ENCODE results near the gene CCDC148.

Gene CCDC148

DNA sequence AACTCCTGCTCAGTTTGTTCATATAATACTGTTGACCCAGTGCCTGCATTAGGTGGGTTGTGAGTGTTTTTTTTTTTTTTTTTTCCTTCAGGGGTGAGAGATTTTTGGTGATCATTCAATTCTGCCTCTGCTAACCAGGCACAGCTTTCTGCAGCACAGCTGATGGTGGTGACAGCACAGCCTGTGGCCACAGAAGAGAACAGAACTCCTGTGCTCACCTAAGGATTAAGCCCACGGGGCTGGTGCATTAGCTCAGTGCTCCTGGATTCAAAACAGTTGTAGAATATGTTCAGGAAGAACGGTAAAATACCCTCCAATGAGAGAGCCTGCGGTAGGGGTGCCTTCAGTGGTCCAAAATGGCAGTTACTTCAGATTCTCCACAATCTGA lies 42.2 kb upstream of the CCDC148 start:
- Histone ChIP-seq H3K79me2 (ENCODE audit: control insufficient read depth, low read length) (peaks cover 52% of the 10 kb centered on the region), H3K4me1 (ENCODE audit: control insufficient read depth, low read length) (no peaks in the 10 kb centered on the region)

DNA sequence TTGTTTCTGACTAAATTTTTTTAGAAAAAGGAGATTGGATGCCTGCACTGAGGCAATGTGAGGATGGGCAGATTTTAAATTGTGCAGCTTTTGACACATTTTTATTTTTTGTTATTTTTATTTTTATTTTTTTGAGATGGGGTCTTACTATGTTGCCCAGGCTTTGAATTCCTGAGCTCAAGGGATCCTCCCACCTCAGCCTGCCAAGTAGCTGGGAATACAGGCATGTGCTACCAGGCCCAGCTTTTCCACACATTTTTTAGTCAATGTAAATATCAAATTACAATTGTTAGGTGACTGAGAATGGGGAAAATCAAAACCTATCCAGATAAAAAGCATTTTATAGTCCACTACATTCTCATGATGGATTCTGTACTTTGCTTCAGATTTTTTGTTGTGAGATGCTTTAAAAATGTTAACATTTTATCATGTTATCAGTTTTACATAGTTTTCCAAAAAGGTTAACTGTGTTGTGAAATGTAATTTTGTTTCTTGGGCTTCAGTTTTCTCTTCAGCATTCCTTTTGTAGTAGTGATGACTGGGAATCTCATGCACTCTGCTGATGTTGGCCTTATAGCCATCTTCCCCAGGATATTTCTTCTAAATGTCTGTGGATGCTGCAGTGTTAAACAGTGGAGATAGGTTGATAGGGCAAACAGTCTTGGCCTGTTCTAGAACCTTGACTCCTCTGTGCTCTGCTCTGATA lies 41.6 kb upstream of the CCDC148 start:
- Histone ChIP-seq H3K4me2 (ENCODE audit: low read length) (no peak overlapping the region), H3K27ac (ENCODE audit: low read depth, low read length) (no peak overlapping the region), H3K27me3 (ENCODE audit: control insufficient read depth, low read length) (no peaks in the 10 kb centered on the region), H3K4me1 (ENCODE audit: control insufficient read depth, low read length) (no peaks in the 10 kb centered on the region), H3K9me2 (replicated peaks; ENCODE audit: control insufficient read depth, low read length) (no peaks in the 10 kb centered on the region), H3K36me3 (ENCODE audit: control insufficient read depth, low read length) (no peaks in the 10 kb centered on the region), H3K4me3 (ENCODE audit: low read length) (no peak overlapping the region), H3K9me3 (ENCODE audit: control insufficient read depth, insufficient read depth, low read length) (no peaks in the 10 kb centered on the region), H3K79me2 (ENCODE audit: control insufficient read depth, low read length) (peaks cover 55% of the 10 kb centered on the region), H3F3A (ENCODE audit: control insufficient read depth, insufficient read depth) (no peaks in the 10 kb centered on the region), H4K20me1 (ENCODE audit: control insufficient read depth, insufficient read depth, low read depth, low read length) (no peaks in the 10 kb centered on the region)
- TF ChIP-seq EZH2phosphoT487 (IDR thresholded peaks at IDR 0.05; ENCODE audit: borderline replicate concordance, low read length) = no peak
- TF ChIP-seq, protein P1, sequence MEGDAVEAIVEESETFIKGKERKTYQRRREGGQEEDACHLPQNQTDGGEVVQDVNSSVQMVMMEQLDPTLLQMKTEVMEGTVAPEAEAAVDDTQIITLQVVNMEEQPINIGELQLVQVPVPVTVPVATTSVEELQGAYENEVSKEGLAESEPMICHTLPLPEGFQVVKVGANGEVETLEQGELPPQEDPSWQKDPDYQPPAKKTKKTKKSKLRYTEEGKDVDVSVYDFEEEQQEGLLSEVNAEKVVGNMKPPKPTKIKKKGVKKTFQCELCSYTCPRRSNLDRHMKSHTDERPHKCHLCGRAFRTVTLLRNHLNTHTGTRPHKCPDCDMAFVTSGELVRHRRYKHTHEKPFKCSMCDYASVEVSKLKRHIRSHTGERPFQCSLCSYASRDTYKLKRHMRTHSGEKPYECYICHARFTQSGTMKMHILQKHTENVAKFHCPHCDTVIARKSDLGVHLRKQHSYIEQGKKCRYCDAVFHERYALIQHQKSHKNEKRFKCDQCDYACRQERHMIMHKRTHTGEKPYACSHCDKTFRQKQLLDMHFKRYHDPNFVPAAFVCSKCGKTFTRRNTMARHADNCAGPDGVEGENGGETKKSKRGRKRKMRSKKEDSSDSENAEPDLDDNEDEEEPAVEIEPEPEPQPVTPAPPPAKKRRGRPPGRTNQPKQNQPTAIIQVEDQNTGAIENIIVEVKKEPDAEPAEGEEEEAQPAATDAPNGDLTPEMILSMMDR (IDR thresholded peaks at IDR 0.05; ENCODE audit: low read depth, low read length, poor library complexity, severe bottlenecking) = no peak

More for the DNA sequence above, 42.2 kb upstream of the CCDC148 start:
- Histone ChIP-seq H3K9me3 (ENCODE audit: control insufficient read depth, insufficient read depth, low read length) (no peaks in the 10 kb centered on the region), H4K20me1 (ENCODE audit: control insufficient read depth, insufficient read depth, low read depth, low read length) (no peaks in the 10 kb centered on the region), H3F3A (ENCODE audit: control insufficient read depth, insufficient read depth) (no peaks in the 10 kb centered on the region), H3K27me3 (ENCODE audit: control insufficient read depth, low read length) (no peaks in the 10 kb centered on the region), H3K27ac (ENCODE audit: low read depth, low read length) (no peak overlapping the region), H3K9me2 (replicated peaks; ENCODE audit: control insufficient read depth, low read length) (no peaks in the 10 kb centered on the region), H3K4me3 (ENCODE audit: low read length) (no peak overlapping the region), H3K4me2 (ENCODE audit: low read length) (no peak overlapping the region), H3K36me3 (ENCODE audit: control insufficient read depth, low read length) (no peaks in the 10 kb centered on the region)
- no peak for TF ChIP-seq EZH2phosphoT487 (IDR thresholded peaks at IDR 0.05; ENCODE audit: borderline replicate concordance, low read length)
- TF ChIP-seq, protein P1 (IDR thresholded peaks at IDR 0.05; ENCODE audit: low read depth, low read length, poor library complexity, severe bottlenecking) = no peak

DNA sequence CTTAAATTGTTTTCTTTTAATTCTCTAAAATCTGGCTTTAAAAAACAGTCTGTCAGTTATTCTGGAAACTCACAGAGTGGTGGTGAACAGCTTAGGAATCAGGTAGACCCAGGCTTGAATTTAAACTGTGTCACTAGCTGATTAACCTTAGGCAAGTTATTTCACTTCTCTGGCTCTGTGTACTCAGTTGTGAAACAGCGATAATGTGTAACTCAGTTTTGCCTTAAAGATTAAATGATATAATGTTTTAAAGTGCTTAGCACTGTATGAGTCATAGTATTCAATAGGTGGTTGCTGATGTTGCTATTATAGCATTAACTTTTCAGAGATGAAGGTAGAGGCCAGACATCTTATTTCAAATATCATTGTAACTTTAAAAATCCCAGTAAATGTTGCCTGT lies 40.9 kb upstream of the CCDC148 start:
- Histone ChIP-seq H3F3A (ENCODE audit: control insufficient read depth, insufficient read depth) (no peaks in the 10 kb centered on the region), H4K20me1 (ENCODE audit: control insufficient read depth, insufficient read depth, low read depth, low read length) (no peaks in the 10 kb centered on the region), H3K4me3 (ENCODE audit: low read length) (no peak overlapping the region), H3K9me3 (ENCODE audit: control insufficient read depth, insufficient read depth, low read length) (no peaks in the 10 kb centered on the region), H3K9me2 (replicated peaks; ENCODE audit: control insufficient read depth, low read length) (no peaks in the 10 kb centered on the region), H3K36me3 (ENCODE audit: control insufficient read depth, low read length) (no peaks in the 10 kb centered on the region), H3K4me1 (ENCODE audit: control insufficient read depth, low read length) (no peaks in the 10 kb centered on the region), H3K27me3 (ENCODE audit: control insufficient read depth, low read length) (no peaks in the 10 kb centered on the region), H3K79me2 (ENCODE audit: control insufficient read depth, low read length) (peaks cover 53% of the 10 kb centered on the region), H3K27ac (ENCODE audit: low read depth, low read length) (no peak overlapping the region), H3K4me2 (ENCODE audit: low read length) (no peak overlapping the region)
- TF ChIP-seq EZH2phosphoT487 (IDR thresholded peaks at IDR 0.05; ENCODE audit: borderline replicate concordance, low read length) = no peak
- TF ChIP-seq, protein P1 (IDR thresholded peaks at IDR 0.05; ENCODE audit: low read depth, low read length, poor library complexity, severe bottlenecking) = no peak
